Lower lobe of right lung (tissue), 2 donors: ENCODE results near the gene TJP1. TPM values are rescaled to one million over a fixed set of nuclear protein-coding genes. Genes with fewer than 3 reads are reported as not detected.
"Not testable (repeated sequence)": the region's sequence is repeated elsewhere in the genome, so short reads cannot be mapped to it uniquely, and the experiment has no call there.

Experiments
- ATAC-seq, 2 donors: fragments of 200-7000 bp; cut with Tn5 transposase; one replicate each; pipeline ENCODE4 v1.9.1; 2020 to 2022; ENCODE audit warnings: mild to moderate bottlenecking in 2 of 2, moderate library complexity in 2 of 2
- DNase-seq: peaks from one replicate; pipeline ENCODE4 v3.0.0-alpha.2; 2020
- H3K27ac ChIP-seq: fragments of 200-600 bp; one replicate; pipeline ENCODE4 v1.8.0; 2022
- H3K27me3 ChIP-seq: fragments of 200-600 bp; one replicate; pipeline ENCODE4 v1.8.0; 2022; ENCODE audit warnings: low read depth
- H3K36me3 ChIP-seq: fragments of 200-600 bp; one replicate; pipeline ENCODE4 v1.8.0; 2022; ENCODE audit warnings: mild to moderate bottlenecking
- H3K4me1 ChIP-seq: fragments of 200-600 bp; one replicate; pipeline ENCODE4 v1.8.0; 2022
- H3K4me3 ChIP-seq: fragments of 200-600 bp; one replicate; pipeline ENCODE4 v1.8.0; 2022; ENCODE audit warnings: mild to moderate bottlenecking
- H3K9me3 ChIP-seq: fragments of 200-600 bp; one replicate; pipeline ENCODE4 v1.8.0; 2022
- CTCF ChIP-seq: fragments of 200-600 bp; IDR thresholded peaks from one replicate; pipeline ENCODE4 v1.8.0; 2022; ENCODE audit warnings: antibody characterized with exemption, mild to moderate bottlenecking
- intact Hi-C: fragments of 100-400 bp; cut with DNase I; formaldehyde crosslinking; loops from one replicate; pipeline ENCODE4 v1.11.0; 2022
- total RNA-seq: library from RNA; stranded (reverse); fragmentation: NEBNext Ultra II Directional; extraction: Animal tissue kit (Norgen Biotek cat#: 25700); gene quantifications from one replicate; pipeline ENCODE4 v1.2.1, GENCODE V29; 2021
- donor health status: DM: no; HTN: yes; CAD: no; lungs with severe emphysema.

Gene TJP1
- total RNA-seq, 1 donor from 2014 or later: 115 TPM

- no peak for ATAC-seq
- H3K27me3 ChIP-seq: no peaks in the 10 kb centered on the region
- intact Hi-C loops: no loop called here
- H3K27ac ChIP-seq: no peak overlapping the region
- no peaks in the 10 kb centered on the region for H3K9me3 ChIP-seq
- H3K36me3 ChIP-seq: peaks cover 70% of the 10 kb centered on the region
- no peak for TF ChIP-seq CTCF
- no peak overlapping the region for H3K4me3 ChIP-seq
- no peaks in the 10 kb centered on the region for H3K4me1 ChIP-seq
- DNase-seq: no peak
These were observed 122.0 kb downstream of the TJP1 start for GRCh38 chr15:29700296-29700695.

GRCh38 chr15:29699791-29700190 lies 122.5 kb downstream of the TJP1 start:
- intact Hi-C loops: no loop called here
- Histone ChIP-seq H3K36me3 (peaks cover 65% of the 10 kb centered on the region), H3K27me3 (no peaks in the 10 kb centered on the region), H3K4me1 (no peaks in the 10 kb centered on the region), H3K4me3 (no peak overlapping the region), H3K27ac (no peak overlapping the region), H3K9me3 (no peaks in the 10 kb centered on the region)
- TF ChIP-seq CTCF: no peak
- no peak for DNase-seq
- no peak for ATAC-seq

- Histone ChIP-seq H3K4me1 (no peaks in the 10 kb centered on the region), H3K27me3 (no peaks in the 10 kb centered on the region), H3K9me3 (no peaks in the 10 kb centered on the region), H3K4me3 (no peak overlapping the region), H3K36me3 (peaks cover 49% of the 10 kb centered on the region), H3K27ac (no peak overlapping the region)
- ATAC-seq: peak; percentile 46 to 71
- TF ChIP-seq CTCF: no peak
- DNase-seq: no peak
- intact Hi-C loops: no loop called here
These were observed 124.1 kb downstream of the TJP1 start for GRCh38 chr15:29698030-29698701.

GRCh38 chr15:29696950-29697738 lies 125.1 kb downstream of the TJP1 start:
- Histone ChIP-seq H3K9me3 (no peaks in the 10 kb centered on the region), H3K27ac (no peak overlapping the region), H3K4me3 (no peak overlapping the region), H3K36me3 (peaks cover 38% of the 10 kb centered on the region), H3K27me3 (no peaks in the 10 kb centered on the region), H3K4me1 (no peaks in the 10 kb centered on the region)
- DNase-seq (no peak), ATAC-seq (peak in 1 of 2 donors; percentile 20)
- intact Hi-C loops: no loop called here
- TF ChIP-seq CTCF: no peak

GRCh38 chr15:29696506-29696905 lies 125.8 kb downstream of the TJP1 start:
- ATAC-seq, H3K27ac ChIP-seq, H3K27me3 ChIP-seq, H3K4me1 ChIP-seq, DNase-seq, H3K9me3 ChIP-seq, H3K4me3 ChIP-seq, intact Hi-C loops: not testable (repeated sequence)
- H3K36me3 ChIP-seq: peaks cover 32% of the 10 kb centered on the region
